ENCODE results near the gene BRD3OS. TPM values are rescaled to one million over a fixed set of nuclear protein-coding genes. Genes with fewer than 3 reads are reported as not detected.

BRD3OS gene
- total and polyA plus RNA-seq, 2 of the 4 experiments (the other 2 are of a cell fraction), result 15.8 to 20.7 TPM

DNA sequence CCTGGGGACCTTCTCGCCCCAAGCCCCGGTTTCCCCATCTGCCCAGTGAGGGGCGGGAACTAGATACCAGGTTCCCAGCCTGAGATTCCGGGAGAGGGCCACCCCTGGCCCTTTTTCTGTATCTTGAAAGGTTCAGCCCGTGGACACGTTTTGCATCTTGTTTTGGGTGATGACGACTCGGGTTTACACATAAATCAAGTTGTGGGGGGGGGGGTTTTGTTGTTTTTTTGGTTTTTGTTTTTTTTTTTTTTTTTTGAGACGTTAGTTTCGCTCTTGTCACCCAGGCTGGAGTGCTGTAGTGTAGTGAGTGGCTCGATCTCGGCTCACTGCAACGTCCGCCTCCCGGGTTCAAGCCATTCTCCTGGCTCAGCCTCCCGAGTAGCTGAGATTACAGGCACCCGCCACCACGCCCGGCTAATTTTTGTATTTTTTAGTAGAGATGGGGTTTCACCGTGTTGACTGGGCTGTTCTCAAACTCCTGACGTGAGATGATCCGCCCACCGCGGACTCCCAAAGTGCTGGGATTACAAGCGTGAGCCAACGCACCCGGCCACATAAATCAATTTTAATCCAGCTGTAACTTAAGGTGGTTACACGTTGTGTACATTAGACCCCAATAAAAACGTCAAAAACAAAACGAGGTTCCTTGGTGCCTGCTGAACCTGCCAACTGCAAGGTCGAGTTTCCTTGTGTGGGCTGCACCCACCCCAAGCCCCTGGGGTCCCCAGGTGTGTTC lies 43.6 kb downstream of the BRD3OS start:
- in situ Hi-C loops (cut with MboI; ENCODE audit: low sequenced_read_pairs), result no loop called here
- no peak; the same call in 1 of the 2 replicates for ATAC-seq (ENCODE audit: low read depth)

More for the DNA sequence above, 43.6 kb downstream of the BRD3OS start:
- peaks cover 33% of the 10 kb centered on the region for H3K27me3 ChIP-seq (ENCODE audit: control insufficient read depth, insufficient read depth, low read length)
- peak overlapping the region; percentile 99 for H2AFZ ChIP-seq (replicated peaks; ENCODE audit: low read length, poor library complexity)
- no peak overlapping the region; the same call in 2 of the 3 replicates for H2BK15ac ChIP-seq (ENCODE audit: low read depth, low read length)
- H3K14ac ChIP-seq (replicated peaks; ENCODE audit: low read depth, low read length), result peak overlapping the region; percentile 82; the same call in 1 of the 2 replicates
- H3K9me3 ChIP-seq (ENCODE audit: control insufficient read depth, insufficient read depth, low read length), result 0 out of 2 replicates have a peak, but pooled peaks cover 1% of the 10 kb centered on the region
- no peaks in the 10 kb centered on the region for H3K36me3 ChIP-seq (ENCODE audit: control insufficient read depth, insufficient read depth, low read length)
- H3K27ac ChIP-seq (ENCODE audit: insufficient read depth, low read length), result peak overlapping the region; percentile 28; the same call in 1 of the 2 replicates
- H3K4me2 ChIP-seq (ENCODE audit: low read depth, low read length), result peak overlapping the region; percentile 93
- peak overlapping the region; percentile 46 for H4K5ac ChIP-seq (ENCODE audit: low read depth, low read length)
- no TSS peak for BruUV-seq (replicated peaks)
- H2AK9ac ChIP-seq (replicated peaks; ENCODE audit: low read depth, low read length, poor library complexity), result peak overlapping the region; percentile 78
- WGBS, 2 experiments (ENCODE audit: extremely low coverage in 2 of 2, insufficient read length in 1 of 2), result 16% methylated on average over 6 of the region's 31 CpGs; no CpG with 5 or more reads in 1 of the 2 experiments
- H2BK120ac ChIP-seq (ENCODE audit: low read depth, low read length), result 0 out of 2 replicates have a peak overlapping the region, but pooled peaks have one; percentile 32
- H3K79me1 ChIP-seq (ENCODE audit: low read depth in 1 of 2, low read length in 2 of 2), result peaks cover 10 to 32% of the 10 kb centered on the region in 2 experiments
- H3K4me1 ChIP-seq (ENCODE audit: control insufficient read depth, insufficient read depth, low read length), result peaks cover 7% of the 10 kb centered on the region
- H3K18ac ChIP-seq (ENCODE audit: low read depth, low read length), result no peak overlapping the region
- peaks cover 29% of the 10 kb centered on the region for H4K20me1 ChIP-seq (ENCODE audit: insufficient read depth, low read length)
- H3K56ac ChIP-seq (ENCODE audit: extremely low read depth, insufficient read depth, low read length), result 0 out of 2 replicates have a peak overlapping the region, but pooled peaks have one; percentile 28
- peak overlapping the region; percentile 70 to 93; a peak in 3 of 4 replicates for H4K8ac ChIP-seq (ENCODE audit: low read depth in 2 of 2, low read length in 2 of 2)
- H3K4me3 ChIP-seq (ENCODE audit: insufficient read depth, low read depth, low read length), result peak overlapping the region; percentile 96
- POLR2A ChIA-PET (ENCODE audit: unreplicated experiment), result no interaction called here
- H3K9me1 ChIP-seq (ENCODE audit: insufficient read depth, low read length), result peaks cover 11% of the 10 kb centered on the region; the same call in 1 of the 2 replicates
- H3K23ac ChIP-seq (ENCODE audit: low read depth, low read length), result peak overlapping the region; percentile 59; the same call in 1 of the 2 replicates
- H2AK5ac ChIP-seq (ENCODE audit: low read depth, low read length), result no peak overlapping the region
- peak overlapping the region; percentile 22 for H3K9ac ChIP-seq (ENCODE audit: low read depth, low read length)
- DNase-seq, result peak; percentile 6
- peak overlapping the region; percentile 55 for H4K91ac ChIP-seq (ENCODE audit: insufficient read depth, low read depth, low read length)
- peak overlapping the region; percentile 72 for H3K4ac ChIP-seq (ENCODE audit: low read depth, low read length)
- TF ChIP-seq POLR2A (IDR thresholded peaks at IDR 0.05; ENCODE audit: low read depth, low read length) (no peak), CHD1 (IDR thresholded peaks at IDR 0.05; ENCODE audit: low read depth, low read length) (no peak), RCOR1 (IDR thresholded peaks at IDR 0.05; ENCODE audit: insufficient replicate concordance, low read length) (no peak), RAD21 (IDR thresholded peaks at IDR 0.05; ENCODE audit: low read length) (no peak), MAFK (IDR thresholded peaks at IDR 0.05; ENCODE audit: low read depth, low read length) (no peak), SMC3 (IDR thresholded peaks at IDR 0.05; ENCODE audit: low read depth, low read length) (no peak), FOS (IDR thresholded peaks at IDR 0.05; ENCODE audit: low read depth, low read length) (no peak), NFE2L2 (IDR thresholded peaks at IDR 0.05; ENCODE audit: low read depth, low read length) (no peak), MAZ (IDR thresholded peaks at IDR 0.05; ENCODE audit: borderline replicate concordance, low read depth, low read length) (no peak), BHLHE40 (IDR thresholded peaks at IDR 0.05; ENCODE audit: low read depth, low read length) (no peak)
- TF ChIP-seq, protein P1, sequence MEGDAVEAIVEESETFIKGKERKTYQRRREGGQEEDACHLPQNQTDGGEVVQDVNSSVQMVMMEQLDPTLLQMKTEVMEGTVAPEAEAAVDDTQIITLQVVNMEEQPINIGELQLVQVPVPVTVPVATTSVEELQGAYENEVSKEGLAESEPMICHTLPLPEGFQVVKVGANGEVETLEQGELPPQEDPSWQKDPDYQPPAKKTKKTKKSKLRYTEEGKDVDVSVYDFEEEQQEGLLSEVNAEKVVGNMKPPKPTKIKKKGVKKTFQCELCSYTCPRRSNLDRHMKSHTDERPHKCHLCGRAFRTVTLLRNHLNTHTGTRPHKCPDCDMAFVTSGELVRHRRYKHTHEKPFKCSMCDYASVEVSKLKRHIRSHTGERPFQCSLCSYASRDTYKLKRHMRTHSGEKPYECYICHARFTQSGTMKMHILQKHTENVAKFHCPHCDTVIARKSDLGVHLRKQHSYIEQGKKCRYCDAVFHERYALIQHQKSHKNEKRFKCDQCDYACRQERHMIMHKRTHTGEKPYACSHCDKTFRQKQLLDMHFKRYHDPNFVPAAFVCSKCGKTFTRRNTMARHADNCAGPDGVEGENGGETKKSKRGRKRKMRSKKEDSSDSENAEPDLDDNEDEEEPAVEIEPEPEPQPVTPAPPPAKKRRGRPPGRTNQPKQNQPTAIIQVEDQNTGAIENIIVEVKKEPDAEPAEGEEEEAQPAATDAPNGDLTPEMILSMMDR (conservative IDR thresholded peaks at IDR 0.05; ENCODE audit: low read depth, low read length), result no peak
- TF ChIP-seq, protein P2, sequence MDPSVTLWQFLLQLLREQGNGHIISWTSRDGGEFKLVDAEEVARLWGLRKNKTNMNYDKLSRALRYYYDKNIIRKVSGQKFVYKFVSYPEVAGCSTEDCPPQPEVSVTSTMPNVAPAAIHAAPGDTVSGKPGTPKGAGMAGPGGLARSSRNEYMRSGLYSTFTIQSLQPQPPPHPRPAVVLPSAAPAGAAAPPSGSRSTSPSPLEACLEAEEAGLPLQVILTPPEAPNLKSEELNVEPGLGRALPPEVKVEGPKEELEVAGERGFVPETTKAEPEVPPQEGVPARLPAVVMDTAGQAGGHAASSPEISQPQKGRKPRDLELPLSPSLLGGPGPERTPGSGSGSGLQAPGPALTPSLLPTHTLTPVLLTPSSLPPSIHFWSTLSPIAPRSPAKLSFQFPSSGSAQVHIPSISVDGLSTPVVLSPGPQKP (IDR thresholded peaks at IDR 0.05; ENCODE audit: borderline replicate concordance, low read depth, low read length), result no peak
- no peak overlapping the region for H2BK5ac ChIP-seq (ENCODE audit: low read depth, low read length, poor library complexity, severe bottlenecking)
- intact Hi-C loops (cut with micrococcal nuclease), result loop anchor here (10.0 kb wide), 2 partner anchors 256 to 376 kb away; partner anchors contain the start of gene RXRA
- dilution Hi-C loops (cut with HindIII; ENCODE audit: low sequenced_read_pairs, unreplicated experiment), result no loop called here
- CTCF ChIA-PET, result no interaction called here
- no peak overlapping the region for H2BK20ac ChIP-seq (ENCODE audit: low read depth, low read length)
